Stimulated activated CD4-positive, alpha-beta T cell treated with anti-CD3 and anti-CD28 coated beads, Interleukin-1b, Interleukin-23, amount 100 ng/mL, for 4 hours (primary cell): ENCODE data around the gene MTHFD1.

Experiments used
- DNase-seq, 2 donors: peaks; one replicate each; pipeline ENCODE4 v3.0.0-alpha.2; 2020; ENCODE audit warnings: low read depth in 2 of 2

MTHFD1 gene

DNA sequence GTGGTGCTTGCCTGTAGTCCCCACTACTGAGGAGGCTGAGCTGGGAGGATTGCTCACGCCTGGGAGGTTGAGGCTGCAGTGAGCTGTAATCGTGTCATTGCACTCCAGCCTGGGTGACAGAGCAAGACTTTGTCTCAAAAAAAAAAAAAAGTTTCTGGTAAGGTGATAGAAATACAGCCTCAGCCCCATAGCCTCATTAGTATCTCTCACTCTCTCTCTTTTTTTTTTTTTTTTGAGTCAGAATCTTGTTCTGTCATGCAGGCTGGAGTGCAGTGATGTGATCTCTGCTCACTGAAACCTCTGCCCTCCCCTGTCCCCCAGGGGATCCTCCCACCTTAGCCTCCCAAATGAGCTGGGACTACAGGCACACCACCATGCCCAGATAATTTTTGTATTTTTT is 19.2 kb downstream of the MTHFD1 start:
- DNase-seq, result no peak

DNA sequence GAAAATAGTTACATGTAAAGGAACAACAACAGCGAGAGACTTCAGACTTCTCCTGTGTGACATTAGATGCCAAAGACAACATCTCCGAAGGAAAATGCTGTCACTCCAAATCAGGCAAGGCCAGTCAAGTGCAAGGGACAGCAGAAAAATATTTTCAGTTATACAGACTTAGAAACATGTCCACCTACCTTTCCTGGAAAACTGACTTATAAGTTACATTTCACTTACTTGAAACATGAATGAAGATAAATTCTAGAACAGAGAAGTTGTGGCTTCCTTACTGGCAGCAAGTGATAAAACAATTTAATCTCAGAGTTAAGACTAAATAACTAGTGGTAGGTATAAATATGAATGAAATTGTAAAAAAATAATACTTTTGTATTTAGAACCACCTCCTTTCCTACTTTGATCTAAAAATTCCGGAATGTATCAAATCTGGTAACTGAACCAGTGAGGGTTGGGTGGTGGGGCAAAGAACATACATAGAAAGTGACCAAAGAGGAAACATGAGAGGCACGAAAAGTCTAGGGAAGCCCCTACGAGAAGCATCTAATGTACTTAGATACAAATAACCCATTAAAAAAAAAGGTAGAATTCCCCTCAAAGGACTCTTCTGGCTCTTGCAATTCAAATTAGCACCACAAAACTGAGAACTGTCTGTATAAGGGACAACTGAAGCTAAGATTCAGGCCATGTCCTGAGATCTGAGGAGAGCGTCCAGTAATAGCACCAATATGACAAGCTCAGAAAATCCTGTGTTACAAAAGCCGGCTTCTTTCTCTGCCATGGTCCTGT is 21.2 kb downstream of the MTHFD1 start:
- no peak for DNase-seq

DNA sequence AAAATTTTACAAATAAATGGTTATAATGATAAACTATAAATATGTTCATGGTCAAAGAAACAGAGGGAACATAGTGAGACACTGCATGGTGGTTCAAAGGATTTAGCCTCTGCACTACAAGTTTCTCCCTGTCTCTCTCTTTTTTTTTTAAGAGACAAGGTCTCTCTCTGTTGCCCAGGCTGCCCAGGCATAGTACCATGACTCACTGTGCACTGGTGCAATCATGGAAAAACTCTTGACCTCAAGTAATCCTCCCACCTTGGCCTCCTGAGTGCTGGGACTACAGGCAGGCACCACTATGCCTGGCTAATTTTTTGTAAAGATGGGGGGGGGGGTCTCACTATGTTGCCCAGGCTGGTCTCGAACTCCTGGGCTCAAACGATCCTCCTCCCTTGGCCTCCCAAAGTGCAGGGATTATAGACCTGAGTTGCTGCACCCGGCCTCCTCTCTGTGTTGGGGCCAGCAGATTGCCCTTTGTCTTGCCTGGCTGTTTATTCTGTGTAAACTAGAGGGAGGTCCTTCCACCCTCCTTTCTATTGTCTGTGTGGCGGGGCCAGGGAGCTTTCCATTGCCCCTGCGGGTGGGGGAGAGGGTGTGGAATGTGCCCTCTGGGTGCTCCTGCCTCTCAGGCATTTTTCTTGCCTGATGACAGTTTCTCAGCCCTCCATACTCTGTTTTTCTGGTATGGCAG is 22.1 kb downstream of the MTHFD1 start:
- no peak for DNase-seq

DNA sequence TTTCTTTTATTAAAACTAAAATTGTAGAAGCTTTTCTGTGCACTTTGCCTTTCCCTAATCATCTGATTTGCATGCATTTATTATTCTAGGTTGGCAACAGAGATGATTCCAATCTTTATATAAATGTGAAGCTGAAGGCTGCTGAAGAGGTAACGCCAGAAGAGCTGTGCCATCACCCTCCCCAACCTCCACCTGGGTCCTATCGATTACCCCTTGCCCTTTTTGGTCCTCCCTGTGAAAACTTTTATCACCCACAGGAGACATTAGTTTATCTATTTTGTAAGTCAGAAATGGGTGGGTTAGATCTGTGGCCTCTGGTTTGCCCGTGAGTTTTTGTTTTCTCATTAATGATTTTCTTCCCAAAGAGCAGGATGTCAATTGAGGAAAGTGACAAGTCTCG is 22.8 kb downstream of the MTHFD1 start:
- no peak for DNase-seq

DNA sequence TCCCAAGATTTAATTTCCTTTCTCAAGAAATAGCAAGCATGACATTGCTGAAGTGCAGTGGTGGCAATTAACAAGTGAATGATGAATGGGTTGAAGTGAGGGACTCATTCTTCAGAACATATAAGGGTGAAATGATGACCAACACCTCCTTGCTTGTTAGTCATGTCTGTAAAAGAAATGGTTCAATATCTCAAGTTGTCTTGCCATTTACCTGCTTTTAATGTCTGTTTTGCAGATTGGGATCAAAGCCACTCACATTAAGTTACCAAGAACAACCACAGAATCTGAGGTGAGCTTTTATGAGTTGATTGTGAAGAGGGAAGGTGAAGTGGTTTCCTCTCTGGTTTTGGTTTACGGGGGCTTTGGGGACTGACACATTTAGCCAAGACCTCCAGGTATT is 24.1 kb downstream of the MTHFD1 start:
- DNase-seq, result no peak

DNA sequence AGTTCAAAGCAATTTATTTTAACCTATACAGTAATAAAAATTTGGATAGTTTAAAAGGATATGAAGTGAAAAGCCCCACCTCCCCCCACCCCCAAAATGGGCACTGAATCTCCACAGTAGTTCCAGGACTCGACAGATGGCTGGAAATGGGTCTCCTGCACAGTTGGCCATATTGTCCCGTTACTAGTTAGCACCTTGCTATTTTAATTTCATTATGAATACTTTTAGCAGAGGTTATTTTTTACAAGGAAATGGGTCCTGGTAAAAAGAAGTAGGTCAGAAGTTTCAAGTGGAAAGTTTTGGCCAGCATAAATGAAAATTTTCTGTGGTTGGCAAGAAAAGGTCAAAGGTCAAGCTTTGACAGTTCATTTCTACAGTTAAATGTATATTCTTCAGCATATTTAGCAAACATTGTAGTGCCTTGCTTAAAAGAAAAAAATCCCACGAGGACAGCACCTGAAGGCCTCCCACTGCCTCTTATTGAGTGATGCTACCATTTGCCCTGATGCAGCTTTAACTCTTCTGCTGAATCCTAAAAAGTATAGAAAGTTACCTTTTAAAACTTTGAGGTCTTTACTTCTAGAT is 28.3 kb downstream of the MTHFD1 start:
- DNase-seq, result no peak

DNA sequence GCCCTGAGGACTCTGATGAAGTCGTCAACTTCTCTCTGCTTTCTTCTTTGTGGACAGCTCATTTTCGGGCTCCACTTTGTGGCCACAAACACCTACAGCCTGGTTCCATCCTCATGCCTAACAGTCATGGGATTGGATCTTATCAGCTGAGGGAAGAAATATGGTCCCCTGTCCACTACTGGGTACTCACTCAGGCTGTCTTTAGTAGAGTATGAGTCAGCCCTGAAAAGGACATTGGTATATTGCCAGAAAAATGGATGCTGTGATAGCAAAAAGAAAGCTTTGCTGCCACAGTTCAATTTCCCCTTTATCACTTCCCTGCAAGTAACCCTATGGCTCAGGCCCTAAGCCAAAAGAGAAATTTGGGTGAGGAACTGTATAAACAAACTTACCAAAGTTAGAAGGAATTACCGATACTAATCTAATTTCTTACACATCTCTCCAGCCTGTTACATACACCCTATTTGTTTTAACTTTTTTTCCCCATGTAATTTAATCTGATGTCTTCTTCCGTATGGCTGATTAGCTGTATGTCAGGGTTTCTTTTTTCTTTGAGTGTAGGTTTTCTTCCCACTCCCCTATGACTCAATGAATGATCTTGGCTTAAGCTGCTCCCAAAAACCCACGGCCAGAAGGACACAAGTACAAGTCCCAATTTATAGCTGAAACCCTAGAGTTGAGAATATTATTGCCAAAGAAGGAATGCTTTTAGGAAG is 29.1 kb downstream of the MTHFD1 start:
- DNase-seq, result no peak

DNA sequence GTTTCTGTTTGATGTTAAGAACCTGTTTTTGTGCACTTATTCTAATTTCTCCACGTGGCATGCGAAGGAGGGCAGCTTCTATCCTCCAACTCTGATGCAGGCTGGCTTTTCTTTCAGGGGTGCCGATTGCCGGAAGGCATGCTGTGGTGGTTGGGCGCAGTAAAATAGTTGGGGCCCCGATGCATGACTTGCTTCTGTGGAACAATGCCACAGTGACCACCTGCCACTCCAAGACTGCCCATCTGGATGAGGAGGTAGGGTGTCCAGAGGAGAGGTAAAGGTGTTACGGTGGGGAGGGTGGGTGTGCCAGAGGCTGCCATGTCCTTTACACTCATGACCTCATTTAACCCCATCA is 29.6 kb downstream of the MTHFD1 start:
- no peak for DNase-seq

DNA sequence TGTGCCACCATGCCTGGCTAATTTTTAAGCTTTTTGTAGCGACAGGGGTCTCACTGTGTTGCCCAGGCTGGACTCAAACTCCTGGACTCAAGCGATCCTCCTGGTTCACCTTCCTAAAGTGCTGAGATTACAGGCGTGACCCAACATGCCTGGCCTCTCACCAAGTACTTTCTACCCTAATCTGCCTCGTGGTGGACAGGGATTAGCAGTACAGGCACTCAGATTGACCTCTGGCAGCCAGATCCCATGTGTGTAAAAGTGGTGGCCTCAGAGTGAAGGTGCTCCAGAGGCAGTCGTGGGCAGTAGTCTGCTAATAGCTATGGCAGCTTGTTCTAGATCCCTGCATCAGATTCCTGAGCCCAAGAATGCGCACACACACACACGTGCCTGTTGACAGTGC is 30.9 kb downstream of the MTHFD1 start:
- no peak for DNase-seq

DNA sequence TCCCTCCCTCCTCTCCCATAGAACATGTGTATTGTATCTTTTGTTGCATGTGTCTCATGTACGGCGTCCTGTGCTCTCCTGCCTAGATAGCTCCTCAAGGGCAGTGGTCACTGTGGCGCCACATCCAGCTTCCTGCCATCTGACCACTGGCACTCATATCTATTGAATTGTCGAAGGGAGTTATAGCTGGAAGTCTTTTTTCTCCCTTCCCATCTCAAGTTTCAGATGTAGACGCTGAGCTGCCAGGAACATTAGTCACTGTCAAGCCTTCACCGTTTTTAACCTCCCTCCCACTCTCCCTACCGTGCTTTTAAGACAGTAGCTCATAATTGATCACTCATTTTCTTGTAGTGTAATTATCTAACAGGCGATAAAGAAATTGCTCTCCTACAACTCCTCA is 33.0 kb downstream of the MTHFD1 start:
- DNase-seq, result no peak

DNA sequence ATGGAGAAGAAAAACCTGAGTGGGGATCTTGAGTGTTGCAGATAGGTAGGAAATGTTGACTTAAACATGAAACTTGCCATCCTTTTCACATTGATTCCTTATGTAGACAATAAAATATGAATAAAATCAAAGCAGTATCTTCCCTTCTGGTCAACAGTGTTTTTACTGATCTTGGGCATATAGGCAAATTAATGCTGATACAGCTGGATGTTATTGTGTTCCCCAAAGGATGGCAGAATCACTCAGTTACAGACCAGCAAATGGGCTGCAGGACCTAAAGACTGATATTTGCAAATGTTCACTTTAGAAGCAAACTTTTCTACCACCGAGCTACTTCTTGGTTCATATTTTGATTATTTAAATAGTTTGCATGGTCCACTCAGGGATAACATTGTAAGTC is 33.9 kb downstream of the MTHFD1 start:
- no peak for DNase-seq

DNA sequence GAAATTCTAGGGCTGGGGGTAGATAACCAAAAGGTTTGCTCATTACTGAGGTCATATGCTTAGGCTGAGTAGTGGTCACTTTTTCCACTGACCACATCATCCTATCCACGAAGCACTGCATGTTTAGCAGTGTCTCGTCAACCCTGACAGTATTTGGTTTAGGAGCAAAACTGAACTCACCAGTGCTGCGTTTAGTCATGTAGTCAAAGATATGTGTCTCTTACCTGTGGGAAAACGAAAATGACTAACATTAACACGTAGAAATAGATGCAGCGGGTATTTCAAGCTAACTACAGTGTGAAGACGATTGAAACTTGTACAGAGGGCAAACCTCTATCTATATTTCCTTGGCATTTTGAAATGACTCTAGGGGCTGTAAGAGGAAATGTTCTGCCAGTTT is 34.6 kb downstream of the MTHFD1 start:
- no peak for DNase-seq

DNA sequence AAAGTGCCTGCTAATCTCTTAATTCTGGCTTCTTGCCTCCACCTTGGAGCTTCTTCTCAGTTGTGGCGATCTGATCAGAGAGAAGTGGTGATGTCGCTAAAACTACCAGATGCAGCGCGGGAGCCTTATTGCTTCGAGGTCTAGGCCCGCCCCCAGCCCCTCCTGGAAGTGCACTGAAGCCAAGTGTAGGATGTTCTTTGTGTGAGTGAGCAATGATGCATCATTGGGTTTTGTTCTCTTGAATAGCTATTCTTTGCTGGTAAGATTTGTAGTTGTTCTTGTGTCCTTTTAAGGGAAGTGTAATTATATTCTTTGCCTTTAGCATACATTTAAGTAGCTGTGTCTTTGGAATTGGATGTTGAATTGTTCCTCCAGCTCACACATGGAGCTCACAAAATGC is 35.8 kb downstream of the MTHFD1 start:
- no peak for DNase-seq

DNA sequence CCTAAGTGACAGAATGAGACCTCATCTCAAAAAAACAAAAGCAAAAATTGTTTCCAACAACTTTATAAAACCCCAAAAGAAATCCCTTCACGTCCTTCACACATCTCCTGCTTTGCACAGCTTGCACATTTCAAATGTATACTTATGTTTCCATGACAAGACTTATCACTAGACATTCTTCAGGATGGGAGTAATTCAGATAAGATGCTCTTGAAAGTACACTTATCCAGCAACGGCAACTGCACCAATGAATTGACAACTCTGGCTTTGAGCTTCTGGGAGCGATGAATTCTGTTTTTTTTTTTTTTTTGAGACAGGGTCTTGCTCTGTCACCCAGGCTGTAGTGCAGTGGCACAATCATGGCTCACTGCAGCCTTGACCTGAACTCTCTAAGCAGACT is 46.4 kb downstream of the MTHFD1 start:
- no peak for DNase-seq

DNA sequence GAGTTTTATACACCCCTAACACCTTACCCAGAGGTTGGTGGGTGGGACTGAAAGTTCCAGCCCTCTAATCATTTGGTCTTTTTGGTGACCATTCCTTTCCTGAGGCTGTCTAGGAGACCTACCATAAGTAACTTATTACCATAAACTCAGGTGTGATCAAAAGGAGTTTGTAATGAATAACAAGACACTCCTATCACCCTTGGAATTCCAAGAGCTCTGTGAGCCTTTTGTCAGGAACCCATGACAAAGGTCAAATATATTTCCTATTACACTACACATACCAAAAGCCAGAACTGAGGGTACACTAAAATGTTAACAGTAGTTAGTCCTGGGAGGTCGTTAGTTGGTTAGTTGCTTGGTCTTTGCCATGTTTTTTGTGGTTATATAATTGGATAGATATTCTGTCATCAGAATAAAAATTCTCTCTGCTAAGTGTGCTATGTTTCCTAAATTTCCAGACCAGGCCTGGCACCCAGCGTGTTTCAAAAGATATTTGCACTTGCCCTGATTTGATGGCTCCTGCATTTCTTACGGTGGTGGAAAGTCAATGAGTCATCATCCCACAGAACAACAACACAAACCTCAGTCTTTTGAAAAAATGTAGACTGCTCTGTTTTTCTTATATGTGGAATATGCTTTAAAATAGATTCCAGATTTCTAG is 50.2 kb downstream of the MTHFD1 start:
- no peak for DNase-seq

DNA sequence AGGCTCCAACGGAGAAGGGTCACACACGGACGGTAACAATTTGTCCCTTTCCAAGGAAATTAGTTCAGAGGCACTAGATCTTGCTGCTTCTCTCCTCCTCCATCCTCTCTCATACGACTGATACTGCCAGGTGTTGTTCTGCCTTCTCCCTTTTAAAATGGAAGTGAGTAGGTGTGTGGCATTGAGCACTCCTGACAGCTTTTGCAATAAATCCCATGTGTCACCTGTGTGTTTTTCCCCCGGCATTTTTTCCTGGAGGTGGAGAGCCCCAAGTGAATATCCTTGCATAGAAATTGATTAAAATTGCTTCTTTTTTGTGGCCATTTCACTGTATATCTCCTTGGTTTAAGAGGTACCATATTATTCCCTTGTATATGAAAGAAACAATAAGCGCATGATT is 51.0 kb downstream of the MTHFD1 start:
- no peak for DNase-seq

DNA sequence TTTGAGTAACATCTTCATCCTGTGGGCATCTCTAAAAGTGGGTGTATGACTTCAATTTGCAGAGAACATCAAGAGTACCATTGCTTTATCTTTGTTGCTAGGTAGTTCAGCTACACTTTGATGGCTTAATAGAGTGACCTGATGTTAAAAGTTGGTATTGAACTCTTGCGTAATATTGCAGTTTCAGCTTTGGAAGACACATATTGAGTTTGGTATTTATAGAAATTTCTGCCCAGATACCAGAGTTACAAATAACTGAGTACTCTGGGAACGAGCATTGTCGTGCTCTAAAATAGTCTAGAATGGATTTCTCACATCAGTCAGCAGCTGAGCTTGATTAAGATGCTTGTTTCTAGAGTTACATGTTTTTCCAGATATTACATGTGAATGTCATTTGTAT is 52.3 kb downstream of the MTHFD1 start:
- no peak for DNase-seq

DNA sequence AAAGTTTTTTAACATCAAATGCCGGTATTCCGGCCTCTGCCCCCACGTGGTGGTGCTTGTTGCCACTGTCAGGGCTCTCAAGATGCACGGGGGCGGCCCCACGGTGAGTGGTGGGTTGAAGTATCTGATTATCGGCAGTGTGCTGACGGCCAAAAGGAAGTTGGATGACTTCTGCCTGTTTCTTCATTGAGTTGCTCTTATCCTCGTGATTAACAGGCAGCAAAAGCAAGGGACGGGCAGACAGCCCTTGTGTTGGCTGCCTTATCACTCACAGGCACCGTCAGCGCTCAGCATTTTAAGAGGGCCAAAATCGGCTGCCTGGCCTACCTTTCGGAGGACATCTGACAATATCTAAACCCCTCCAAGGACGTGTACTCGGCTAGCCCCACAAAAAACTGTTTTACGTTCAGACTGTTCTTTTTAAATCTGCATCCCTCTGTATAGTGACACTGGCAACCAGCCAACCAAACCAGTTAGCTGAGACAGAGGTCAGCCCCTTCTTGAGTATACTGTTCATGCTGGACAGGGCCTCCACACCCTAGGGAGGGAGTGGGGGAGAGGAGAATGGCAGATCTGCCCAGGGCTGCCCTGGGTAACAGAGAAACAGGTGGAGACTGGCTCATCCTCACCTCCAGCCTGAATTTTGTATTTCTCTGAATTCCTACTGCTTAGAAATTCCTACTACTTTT is 54.3 kb downstream of the MTHFD1 start:
- no peak for DNase-seq

DNA sequence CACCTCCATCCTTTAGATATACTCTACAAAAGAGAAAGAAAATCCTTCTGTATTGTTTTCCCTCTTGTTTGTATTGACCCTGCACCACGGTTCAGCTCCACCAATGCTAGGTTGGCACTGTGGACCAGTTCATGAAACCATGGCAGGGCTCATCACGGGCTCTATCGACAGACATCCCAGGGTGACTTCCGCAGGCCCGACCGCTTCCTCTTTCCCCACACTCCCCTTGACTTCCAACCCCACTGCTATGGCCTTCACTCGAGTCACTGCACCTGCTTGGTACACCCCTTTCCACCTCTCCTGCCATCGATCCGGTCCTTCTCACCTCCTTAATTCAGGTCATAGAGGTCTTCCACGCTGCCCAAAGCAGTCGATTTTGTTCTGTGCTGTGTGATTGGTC is 56.0 kb downstream of the MTHFD1 start:
- DNase-seq, result no peak

DNA sequence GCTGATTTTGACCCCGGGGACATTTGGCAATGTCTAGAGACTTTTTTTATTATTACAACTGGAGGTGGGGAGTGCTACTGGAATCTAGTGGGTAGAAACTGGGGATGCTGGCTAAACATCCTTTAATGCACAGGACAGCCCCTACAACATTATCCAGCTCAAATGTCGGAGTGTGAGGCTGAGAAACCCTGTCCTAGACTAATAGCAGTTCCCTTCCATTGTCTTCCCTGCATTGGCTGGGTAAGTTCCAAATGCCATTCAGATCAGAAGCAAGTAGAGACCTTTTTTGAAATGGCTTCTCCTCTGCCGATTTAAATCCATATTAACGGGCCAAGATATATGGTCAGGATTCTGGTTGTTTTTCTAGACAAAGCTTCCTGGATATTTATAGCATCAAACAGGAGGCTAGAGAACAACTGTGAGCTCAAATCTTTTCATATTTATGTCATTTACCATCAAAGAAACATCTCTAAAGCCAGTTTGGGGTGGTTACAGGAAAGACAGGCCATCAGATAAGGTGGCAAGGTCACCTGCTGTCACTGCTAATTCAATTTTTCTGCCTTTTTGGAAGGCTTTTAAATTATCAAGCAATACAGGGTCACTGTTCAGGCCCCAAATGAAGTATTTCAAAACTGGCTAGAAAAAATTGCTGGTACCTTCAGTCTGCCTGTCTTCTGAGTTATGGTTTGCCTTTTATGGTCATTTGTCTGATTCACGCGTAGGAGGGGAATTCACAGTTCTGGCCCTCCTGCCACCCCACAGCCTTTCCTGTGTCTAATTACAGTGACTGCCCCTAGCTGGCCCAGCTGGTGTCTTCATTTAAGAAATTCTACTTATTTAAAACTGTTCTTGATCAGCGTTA is 57.1 kb downstream of the MTHFD1 start:
- peak in 1 of 2 donors; percentile 21 for DNase-seq
